ENCODE measurements around the gene TTC28. TPM values are rescaled to one million over a fixed set of nuclear protein-coding genes. Genes with fewer than 3 reads are reported as not detected.

The TTC28 gene
- total RNA-seq, 3 donors from 2014 or later = 9.6 to 32.3 (median 13.2) TPM

DNA sequence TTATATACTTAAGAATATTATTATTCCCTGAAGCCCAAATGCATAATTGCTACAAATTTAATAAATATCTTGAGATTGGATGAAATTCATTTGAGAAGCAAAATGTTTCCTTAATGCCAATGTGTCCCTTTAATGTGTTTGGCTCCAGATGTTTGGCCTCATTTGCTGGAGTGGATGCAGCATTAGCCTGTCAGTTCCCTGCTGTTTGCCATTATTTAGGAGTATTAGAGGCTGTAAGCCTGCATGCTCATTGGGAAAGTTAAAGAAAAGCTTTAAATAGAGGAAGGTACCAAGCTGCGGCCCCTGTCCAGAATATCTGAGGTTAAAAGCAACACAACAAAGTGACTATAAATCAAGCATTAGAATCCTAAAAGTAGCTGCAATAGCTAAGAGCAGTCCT lies 705.8 kb downstream of the TTC28 start:
- Histone ChIP-seq H3K4me3 (no peak overlapping the region), H3K4me1 (ENCODE audit: low read depth) (peaks cover 8% of the 10 kb centered on the region), H3K9me3 (peaks cover 8% of the 10 kb centered on the region), H3K36me3 (ENCODE audit: low read depth) (no peaks in the 10 kb centered on the region)
- intact Hi-C loops (cut with DNase I, micrococcal nuclease) = no loop called here
- TF ChIP-seq, protein P1, sequence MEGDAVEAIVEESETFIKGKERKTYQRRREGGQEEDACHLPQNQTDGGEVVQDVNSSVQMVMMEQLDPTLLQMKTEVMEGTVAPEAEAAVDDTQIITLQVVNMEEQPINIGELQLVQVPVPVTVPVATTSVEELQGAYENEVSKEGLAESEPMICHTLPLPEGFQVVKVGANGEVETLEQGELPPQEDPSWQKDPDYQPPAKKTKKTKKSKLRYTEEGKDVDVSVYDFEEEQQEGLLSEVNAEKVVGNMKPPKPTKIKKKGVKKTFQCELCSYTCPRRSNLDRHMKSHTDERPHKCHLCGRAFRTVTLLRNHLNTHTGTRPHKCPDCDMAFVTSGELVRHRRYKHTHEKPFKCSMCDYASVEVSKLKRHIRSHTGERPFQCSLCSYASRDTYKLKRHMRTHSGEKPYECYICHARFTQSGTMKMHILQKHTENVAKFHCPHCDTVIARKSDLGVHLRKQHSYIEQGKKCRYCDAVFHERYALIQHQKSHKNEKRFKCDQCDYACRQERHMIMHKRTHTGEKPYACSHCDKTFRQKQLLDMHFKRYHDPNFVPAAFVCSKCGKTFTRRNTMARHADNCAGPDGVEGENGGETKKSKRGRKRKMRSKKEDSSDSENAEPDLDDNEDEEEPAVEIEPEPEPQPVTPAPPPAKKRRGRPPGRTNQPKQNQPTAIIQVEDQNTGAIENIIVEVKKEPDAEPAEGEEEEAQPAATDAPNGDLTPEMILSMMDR (IDR thresholded peaks at IDR 0.05) = no peak
- DNase-seq = no peak
- no peak for ATAC-seq

DNA sequence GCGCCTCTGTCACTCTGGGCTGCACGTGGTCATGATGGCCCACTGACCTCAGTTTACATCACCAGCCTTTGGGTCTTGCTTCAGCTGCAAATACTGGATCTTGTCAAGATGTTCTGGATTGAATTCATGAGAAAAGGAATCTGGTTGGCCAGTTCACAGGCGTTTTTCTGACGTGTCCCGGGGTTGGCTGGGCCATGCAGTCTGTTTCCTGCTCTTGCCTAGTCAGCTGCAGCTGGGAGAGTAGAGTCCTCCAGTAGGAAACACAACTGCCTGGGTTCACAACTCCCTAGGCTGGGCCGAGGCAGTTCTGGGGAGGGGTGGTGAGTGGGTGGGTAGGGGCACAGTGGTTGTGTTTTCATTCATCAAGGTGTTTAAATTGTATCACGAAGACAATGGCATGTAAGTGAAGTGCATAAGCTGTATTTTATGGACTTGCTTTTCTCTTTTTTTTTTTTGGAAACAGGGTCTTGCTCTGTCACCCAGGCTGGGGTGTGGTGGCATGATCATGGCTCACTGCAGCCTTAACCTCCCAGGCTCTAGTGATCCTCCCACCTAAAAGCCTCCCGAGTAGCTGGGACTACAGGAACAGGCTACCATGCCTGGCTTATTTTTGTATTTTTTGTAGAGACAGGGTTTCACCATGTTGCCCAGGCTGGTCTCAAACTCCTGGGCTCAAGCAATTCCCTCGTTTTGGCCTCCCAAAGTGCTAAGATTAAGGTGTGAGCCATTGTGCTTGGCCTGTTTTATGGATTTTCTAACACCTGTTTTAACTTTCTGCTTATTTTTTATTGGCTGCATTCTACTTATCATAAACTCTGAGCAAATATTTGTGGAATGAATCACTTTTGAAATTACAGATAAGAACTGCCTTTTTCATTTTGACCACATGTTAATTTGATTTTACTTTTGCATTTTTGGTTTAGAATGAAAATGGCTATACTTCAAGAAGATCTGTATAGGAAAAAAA lies 706.6 kb downstream of the TTC28 start:
- DNase-seq (peak in 1 of 3 donors; percentile 15), ATAC-seq (peak; percentile 89)
- Histone ChIP-seq H3K36me3 (ENCODE audit: low read depth) (no peaks in the 10 kb centered on the region), H3K9me3 (peaks cover 8% of the 10 kb centered on the region), H3K4me3 (no peak overlapping the region), H3K4me1 (ENCODE audit: low read depth) (peaks cover 8% of the 10 kb centered on the region)
- intact Hi-C loops (cut with DNase I, micrococcal nuclease) = no loop called here
- TF ChIP-seq, protein P1 (IDR thresholded peaks at IDR 0.05) = no peak

- Histone ChIP-seq H3K9me3 (peaks cover 8% of the 10 kb centered on the region), H3K4me3 (no peak overlapping the region), H3K4me1 (ENCODE audit: low read depth) (peaks cover 8% of the 10 kb centered on the region), H3K36me3 (ENCODE audit: low read depth) (no peaks in the 10 kb centered on the region)
- DNase-seq (no peak), ATAC-seq (no peak)
- intact Hi-C loops (cut with DNase I, micrococcal nuclease) = no loop called here
- TF ChIP-seq, protein P1 (IDR thresholded peaks at IDR 0.05) = no peak
Observed at GRCh38 chr22:27971926-27972325, 707.7 kb downstream of the TTC28 start.

- no peak for DNase-seq
- Histone ChIP-seq H3K4me1 (ENCODE audit: low read depth) (peaks cover 8% of the 10 kb centered on the region), H3K9me3 (peaks cover 8% of the 10 kb centered on the region), H3K4me3 (no peak overlapping the region), H3K36me3 (ENCODE audit: low read depth) (no peaks in the 10 kb centered on the region)
- intact Hi-C loops (cut with DNase I, micrococcal nuclease) = no loop called here
- TF ChIP-seq, protein P1 (IDR thresholded peaks at IDR 0.05) = no peak
- no peak for ATAC-seq
Observed at GRCh38 chr22:27970596-27971220, 708.9 kb downstream of the TTC28 start.

DNA sequence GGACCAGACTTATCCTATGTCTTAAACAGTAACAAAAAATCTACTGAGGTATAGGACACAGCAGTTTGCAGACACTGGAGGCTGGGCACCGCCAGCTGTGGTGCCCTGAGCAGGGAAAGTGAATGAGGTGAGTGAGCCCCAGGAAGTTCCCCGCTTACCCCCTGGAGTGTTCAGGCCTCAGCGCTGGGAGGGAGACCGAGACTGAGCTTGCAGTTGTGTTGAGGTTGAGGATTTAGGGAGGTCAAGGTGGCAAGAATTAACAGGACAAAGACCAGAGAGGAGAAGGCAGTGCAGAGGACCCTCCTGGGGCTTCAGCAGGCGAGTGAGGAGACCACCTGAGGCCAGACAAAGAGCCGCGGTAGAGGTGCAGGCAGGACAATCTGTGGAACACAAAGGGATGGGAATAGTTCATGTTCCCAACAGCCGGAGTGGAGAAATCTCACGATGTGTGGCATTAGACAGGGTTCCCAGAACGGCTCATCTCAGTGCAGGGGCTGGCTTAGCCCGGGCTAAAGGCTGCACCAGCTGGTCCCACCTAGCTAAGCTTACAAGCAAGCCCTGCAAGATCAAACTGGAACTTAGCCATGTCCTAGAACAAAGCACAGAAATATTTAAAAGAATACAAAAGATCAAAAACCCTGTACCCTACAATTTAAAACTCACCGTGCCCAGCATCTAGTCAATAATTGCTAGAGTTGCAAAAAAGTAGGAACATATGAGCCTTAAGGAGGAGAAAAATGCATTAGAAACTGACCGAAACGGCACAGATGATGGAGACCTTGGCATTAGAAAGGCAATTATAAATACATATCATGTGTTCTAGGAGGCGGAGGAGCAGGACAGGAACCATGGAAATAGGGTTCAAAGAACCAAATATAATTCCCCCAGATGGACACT lies 713.2 kb downstream of the TTC28 start:
- DNase-seq = no peak
- intact Hi-C loops (cut with DNase I, micrococcal nuclease) = no loop called here

More for the DNA sequence above, 713.2 kb downstream of the TTC28 start:
- Histone ChIP-seq H3K9me3 (peaks cover 8% of the 10 kb centered on the region), H3K36me3 (ENCODE audit: low read depth) (no peaks in the 10 kb centered on the region), H3K4me3 (no peak overlapping the region), H3K4me1 (ENCODE audit: low read depth) (no peaks in the 10 kb centered on the region)
- no peak for ATAC-seq
- TF ChIP-seq, protein P1 (IDR thresholded peaks at IDR 0.05) = no peak

Data from mucosa of descending colon (tissue), 3 donors.